Progenitor cell of endocrine pancreas (in vitro differentiated cells): ENCODE data around the gene MAPK7. TPM values are rescaled to one million over a fixed set of nuclear protein-coding genes. Genes with fewer than 3 reads are reported as not detected.

Experiments
- DNase-seq: peaks from one replicate; pipeline ENCODE4 v3.0.0; 2021; ENCODE audit warnings: low spot score; ENCODE audit not compliant: unreplicated experiment
- H3K27ac Mint-ChIP-seq: 2 replicates; pipeline ENCODE4 v1.8.0; 2021; ENCODE audit warnings: mild to moderate bottlenecking, moderate library complexity, mixed read lengths
- H3K27me3 Mint-ChIP-seq: 2 replicates; pipeline ENCODE4 v1.8.0; 2021; ENCODE audit warnings: mixed read lengths
- H3K36me3 Mint-ChIP-seq: 2 replicates; pipeline ENCODE4 v1.8.0; 2022; ENCODE audit warnings: mixed read lengths; ENCODE audit not compliant: insufficient read depth
- H3K4me1 Mint-ChIP-seq: 2 replicates; pipeline ENCODE4 v1.8.0; 2021; ENCODE audit warnings: low read depth, mixed read lengths
- H3K4me3 Mint-ChIP-seq: 2 replicates; pipeline ENCODE4 v1.8.0; 2021; ENCODE audit warnings: low read depth, mild to moderate bottlenecking, moderate library complexity, mixed read lengths
- H3K9me3 Mint-ChIP-seq: 2 replicates; pipeline ENCODE4 v1.8.0; 2021; ENCODE audit warnings: low read depth, mixed read lengths
- CTCF ChIP-seq: fragments of 200-600 bp; sonication (generic); IDR thresholded peaks from one replicate; pipeline ENCODE4 v1.5.0; 2021; ENCODE audit warnings: antibody characterized with exemption, mild to moderate bottlenecking; ENCODE audit not compliant: unreplicated experiment
- total RNA-seq: library from RNA; stranded (reverse); gene quantifications from 2 replicates; pipeline ENCODE4 v1.2.1, GENCODE V29; 2021

MAPK7 gene
- total RNA-seq, 1 donor from 2014 or later = 41.8 TPM

GRCh38 chr17:19410875-19411620 lies 32.8 kb downstream of the MAPK7 start, which contains the start of gene RNF112:
Gene RNF112 (plus strand): TSS chr17:19411232. CDS start chr17:19411409, 177 bp downstream.
- no peak for DNase-seq
- H3K4me1 Mint-ChIP-seq = no peaks in the 10 kb centered on the region
- no peak for TF ChIP-seq CTCF
- peaks cover 15% of the 10 kb centered on the region for H3K27me3 Mint-ChIP-seq
- H3K4me3 Mint-ChIP-seq = no peak within 1 kb of the TSS
- H3K9me3 Mint-ChIP-seq = no peaks in the 10 kb centered on the region
- H3K27ac Mint-ChIP-seq = no peak within 1 kb of the TSS
- no peaks in the 10 kb centered on the region for H3K36me3 Mint-ChIP-seq

- Mint-ChIP-seq H3K4me3 (no peak overlapping the region), H3K27me3 (peaks cover 15% of the 10 kb centered on the region), H3K9me3 (no peaks in the 10 kb centered on the region), H3K27ac (no peak overlapping the region), H3K4me1 (no peaks in the 10 kb centered on the region), H3K36me3 (no peaks in the 10 kb centered on the region)
- DNase-seq = no peak
- TF ChIP-seq CTCF = no peak
Measured at GRCh38 chr17:19411631-19412030, 33.3 kb downstream of the MAPK7 start.

- no peak overlapping the region for H3K27ac Mint-ChIP-seq
- no peak for DNase-seq
- no peaks in the 10 kb centered on the region for H3K4me1 Mint-ChIP-seq
- H3K9me3 Mint-ChIP-seq = no peaks in the 10 kb centered on the region
- TF ChIP-seq CTCF = no peak
- no peaks in the 10 kb centered on the region for H3K36me3 Mint-ChIP-seq
- H3K4me3 Mint-ChIP-seq = no peak overlapping the region
- H3K27me3 Mint-ChIP-seq = peaks cover 15% of the 10 kb centered on the region
Measured at GRCh38 chr17:19412510-19412909, 34.2 kb downstream of the MAPK7 start.

- Mint-ChIP-seq H3K27me3 (peaks cover 15% of the 10 kb centered on the region), H3K4me1 (no peaks in the 10 kb centered on the region), H3K4me3 (no peak overlapping the region), H3K9me3 (no peaks in the 10 kb centered on the region), H3K36me3 (no peaks in the 10 kb centered on the region), H3K27ac (no peak overlapping the region)
- TF ChIP-seq CTCF = no peak
- no peak for DNase-seq
Measured at GRCh38 chr17:19412984-19413383, 34.7 kb downstream of the MAPK7 start.

GRCh38 chr17:19413761-19414160 lies 35.5 kb downstream of the MAPK7 start:
- Mint-ChIP-seq H3K4me1 (no peaks in the 10 kb centered on the region), H3K36me3 (no peaks in the 10 kb centered on the region), H3K9me3 (no peaks in the 10 kb centered on the region), H3K4me3 (no peak overlapping the region), H3K27ac (no peak overlapping the region), H3K27me3 (peaks cover 15% of the 10 kb centered on the region)
- no peak for TF ChIP-seq CTCF
- DNase-seq = no peak
